ENCODE data around the gene STK25. TPM values are rescaled to one million over a fixed set of nuclear protein-coding genes. Genes with fewer than 3 reads are reported as not detected.

The STK25 gene
- total RNA-seq, 1 donor from 2014 or later = 125 TPM

DNA sequence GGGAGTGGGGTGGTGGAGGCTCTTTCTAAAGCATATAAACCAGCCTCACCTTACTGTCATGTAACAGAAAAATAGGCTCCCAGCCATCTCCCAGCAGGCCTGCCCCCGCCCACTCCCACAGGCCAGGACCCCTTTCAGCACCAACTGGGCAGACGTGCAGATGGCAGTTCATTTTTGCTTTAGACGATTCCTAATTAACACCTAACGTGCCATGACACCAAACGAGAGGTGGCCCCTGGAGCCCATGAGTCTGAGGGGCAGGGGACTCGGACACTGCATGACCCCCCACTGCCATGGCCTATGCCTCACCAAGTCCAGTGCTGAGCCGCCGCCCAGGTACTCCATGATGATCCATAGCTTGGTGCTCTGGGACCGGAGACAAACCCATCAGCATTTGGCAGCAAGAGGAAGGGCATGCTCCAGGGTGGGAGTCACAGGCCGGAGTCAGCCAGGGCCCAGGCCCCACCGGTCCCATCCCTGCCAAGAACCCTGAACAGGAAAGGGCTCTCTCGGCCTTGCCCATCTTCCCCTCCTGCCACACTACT lies 7.9 kb downstream of the STK25 start:
- Mint-ChIP-seq H3K4me1 (ENCODE audit: low read depth) (no peaks in the 10 kb centered on the region), H3K9me3 (no peaks in the 10 kb centered on the region), H3K4me3 (no peak overlapping the region), H3K36me3 (ENCODE audit: low read depth) (no peaks in the 10 kb centered on the region), H3K27ac (no peak overlapping the region), H3K27me3 (ENCODE audit: insufficient read depth) (no peaks in the 10 kb centered on the region)
- intact Hi-C loops (cut with micrococcal nuclease) = no loop called here
- no peak for DNase-seq (ENCODE audit: low spot score)

GRCh38 chr2:241500016-241500415 lies 8.4 kb downstream of the STK25 start:
- H3K27ac Mint-ChIP-seq = no peak overlapping the region
- intact Hi-C loops (cut with micrococcal nuclease) = no loop called here

DNA sequence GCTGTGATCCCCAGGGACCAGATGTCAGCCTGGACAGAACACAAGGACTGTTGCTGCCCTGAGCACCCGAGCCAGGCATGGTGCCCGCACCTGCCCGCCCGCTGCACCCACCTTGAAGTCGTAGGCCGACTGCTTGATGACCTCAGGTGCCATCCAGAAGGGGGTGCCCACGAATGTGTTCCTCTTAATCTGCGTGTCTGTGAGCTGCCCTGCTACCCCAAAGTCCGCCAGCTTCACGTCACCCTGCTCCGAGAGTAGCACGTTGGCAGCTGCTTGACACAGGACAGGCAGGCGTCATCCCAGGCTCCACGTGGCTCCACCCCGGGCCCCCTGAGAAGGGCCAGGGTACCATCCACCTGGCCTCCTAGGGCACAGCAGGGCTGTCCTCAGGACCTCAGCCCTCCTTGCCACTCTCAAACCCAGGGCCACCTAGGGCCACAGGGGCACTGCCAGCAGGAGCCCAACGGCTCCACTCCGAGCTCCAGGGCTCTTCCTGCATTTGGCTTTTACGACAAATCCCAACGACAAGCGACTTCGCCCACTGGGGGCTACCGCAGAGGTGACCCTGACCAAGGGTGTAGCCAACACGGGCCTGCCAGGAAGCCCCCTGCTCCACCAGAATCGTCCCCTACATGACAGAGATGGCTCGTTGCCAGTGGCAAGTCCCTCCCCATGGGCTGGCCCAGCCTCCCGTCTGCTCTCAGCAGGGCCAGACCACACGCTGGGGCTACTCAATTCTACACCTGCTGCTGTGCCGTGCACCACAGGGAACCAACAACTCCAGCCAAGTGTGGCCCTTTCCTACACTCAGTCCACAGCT lies 9.0 kb downstream of the STK25 start:
- no peaks in the 10 kb centered on the region for H3K4me1 Mint-ChIP-seq (ENCODE audit: low read depth)
- H3K27me3 Mint-ChIP-seq (ENCODE audit: insufficient read depth) = no peaks in the 10 kb centered on the region
- peaks cover 5% of the 10 kb centered on the region for H3K36me3 Mint-ChIP-seq (ENCODE audit: low read depth)
- intact Hi-C loops (cut with micrococcal nuclease) = no loop called here
- H3K9me3 Mint-ChIP-seq = no peaks in the 10 kb centered on the region
- no peak overlapping the region for H3K4me3 Mint-ChIP-seq
- no peak overlapping the region for H3K27ac Mint-ChIP-seq
- no peak for DNase-seq (ENCODE audit: low spot score)

More at GRCh38 chr2:241500016-241500415, 8.4 kb downstream of the STK25 start:
- H3K9me3 Mint-ChIP-seq = no peaks in the 10 kb centered on the region
- no peaks in the 10 kb centered on the region for H3K4me1 Mint-ChIP-seq (ENCODE audit: low read depth)
- no peak for DNase-seq (ENCODE audit: low spot score)
- H3K36me3 Mint-ChIP-seq (ENCODE audit: low read depth) = peaks cover 5% of the 10 kb centered on the region
- no peak overlapping the region for H3K4me3 Mint-ChIP-seq
- H3K27me3 Mint-ChIP-seq (ENCODE audit: insufficient read depth) = no peaks in the 10 kb centered on the region

GRCh38 chr2:241498115-241499070 lies 10.0 kb downstream of the STK25 start:
- H3K9me3 Mint-ChIP-seq = no peaks in the 10 kb centered on the region
- no peak for DNase-seq (ENCODE audit: low spot score)
- intact Hi-C loops (cut with micrococcal nuclease) = no loop called here
- H3K36me3 Mint-ChIP-seq (ENCODE audit: low read depth) = peaks cover 6% of the 10 kb centered on the region
- no peak overlapping the region for H3K4me3 Mint-ChIP-seq
- no peaks in the 10 kb centered on the region for H3K27me3 Mint-ChIP-seq (ENCODE audit: insufficient read depth)
- H3K27ac Mint-ChIP-seq = no peak overlapping the region
- no peaks in the 10 kb centered on the region for H3K4me1 Mint-ChIP-seq (ENCODE audit: low read depth)

GRCh38 chr2:241496904-241497877 lies 11.2 kb downstream of the STK25 start:
- no peaks in the 10 kb centered on the region for H3K4me1 Mint-ChIP-seq (ENCODE audit: low read depth)
- H3K36me3 Mint-ChIP-seq (ENCODE audit: low read depth) = peaks cover 8% of the 10 kb centered on the region
- H3K4me3 Mint-ChIP-seq = no peak overlapping the region
- no peak overlapping the region for H3K27ac Mint-ChIP-seq
- no peak for DNase-seq (ENCODE audit: low spot score)
- H3K27me3 Mint-ChIP-seq (ENCODE audit: insufficient read depth) = no peaks in the 10 kb centered on the region
- H3K9me3 Mint-ChIP-seq = no peaks in the 10 kb centered on the region
- intact Hi-C loops (cut with micrococcal nuclease) = no loop called here

DNA sequence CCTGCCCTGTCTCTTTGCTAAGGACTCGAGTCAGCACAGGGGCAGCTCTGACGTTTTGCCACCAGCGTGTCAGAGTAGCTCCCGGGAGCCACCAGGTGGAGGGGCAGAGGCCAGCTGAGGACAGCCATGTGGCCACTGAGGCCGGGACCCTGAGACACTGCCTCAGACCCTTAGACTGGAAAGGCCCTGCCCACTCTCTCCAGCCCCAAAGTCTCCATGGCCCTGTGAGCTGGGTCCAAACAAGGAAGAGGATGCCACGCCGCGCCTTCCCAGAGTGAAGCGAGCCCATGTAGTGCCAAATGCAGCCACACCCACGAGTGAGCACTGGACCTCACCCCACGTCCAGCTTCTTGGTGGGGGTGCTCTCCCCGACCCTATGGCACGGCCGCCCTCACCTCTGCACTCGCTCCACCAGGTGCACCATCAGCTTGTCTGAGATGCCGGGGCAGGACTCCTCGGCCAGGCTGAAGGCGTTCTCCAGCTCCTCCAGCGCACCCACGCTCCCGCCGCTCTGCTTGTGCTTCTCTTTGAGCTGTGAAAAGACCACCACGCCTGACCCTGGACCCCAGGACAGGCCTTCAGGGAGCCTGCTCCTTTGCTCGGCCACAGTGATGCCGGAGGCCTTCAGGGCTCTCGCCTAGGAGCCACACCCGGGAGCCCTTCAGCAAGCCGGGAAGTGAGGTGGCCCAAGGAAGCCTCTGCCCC lies 12.2 kb downstream of the STK25 start:
- H3K4me3 Mint-ChIP-seq = no peak overlapping the region
- H3K27me3 Mint-ChIP-seq (ENCODE audit: insufficient read depth) = no peaks in the 10 kb centered on the region
- peaks cover 8% of the 10 kb centered on the region for H3K36me3 Mint-ChIP-seq (ENCODE audit: low read depth)
- H3K9me3 Mint-ChIP-seq = no peaks in the 10 kb centered on the region
- no peak for DNase-seq (ENCODE audit: low spot score)
- no peaks in the 10 kb centered on the region for H3K4me1 Mint-ChIP-seq (ENCODE audit: low read depth)
- intact Hi-C loops (cut with micrococcal nuclease) = no loop called here
- no peak overlapping the region for H3K27ac Mint-ChIP-seq

GRCh38 chr2:241495172-241496002 lies 13.0 kb downstream of the STK25 start:
- Mint-ChIP-seq H3K36me3 (ENCODE audit: low read depth) (peaks cover 8% of the 10 kb centered on the region), H3K4me3 (no peak overlapping the region), H3K4me1 (ENCODE audit: low read depth) (no peaks in the 10 kb centered on the region), H3K27me3 (ENCODE audit: insufficient read depth) (no peaks in the 10 kb centered on the region), H3K27ac (no peak overlapping the region), H3K9me3 (no peaks in the 10 kb centered on the region)
- no peak for DNase-seq (ENCODE audit: low spot score)
- intact Hi-C loops (cut with micrococcal nuclease) = no loop called here

GRCh38 chr2:241494311-241494908 lies 14.0 kb downstream of the STK25 start:
- no peak overlapping the region for H3K27ac Mint-ChIP-seq
- H3K36me3 Mint-ChIP-seq (ENCODE audit: low read depth) = peaks cover 8% of the 10 kb centered on the region
- H3K4me3 Mint-ChIP-seq = no peak overlapping the region
- H3K27me3 Mint-ChIP-seq (ENCODE audit: insufficient read depth) = no peaks in the 10 kb centered on the region
- no peaks in the 10 kb centered on the region for H3K9me3 Mint-ChIP-seq
- H3K4me1 Mint-ChIP-seq (ENCODE audit: low read depth) = no peaks in the 10 kb centered on the region
- intact Hi-C loops (cut with micrococcal nuclease) = no loop called here
- no peak for DNase-seq (ENCODE audit: low spot score)

GRCh38 chr2:241493092-241493491 lies 15.3 kb downstream of the STK25 start:
- intact Hi-C loops (cut with micrococcal nuclease) = no loop called here
- H3K27ac Mint-ChIP-seq = no peak overlapping the region
- H3K9me3 Mint-ChIP-seq = no peaks in the 10 kb centered on the region
- no peak overlapping the region for H3K4me3 Mint-ChIP-seq
- peaks cover 8% of the 10 kb centered on the region for H3K36me3 Mint-ChIP-seq (ENCODE audit: low read depth)
- no peak for DNase-seq (ENCODE audit: low spot score)
- H3K4me1 Mint-ChIP-seq (ENCODE audit: low read depth) = no peaks in the 10 kb centered on the region
- no peaks in the 10 kb centered on the region for H3K27me3 Mint-ChIP-seq (ENCODE audit: insufficient read depth)

DNA sequence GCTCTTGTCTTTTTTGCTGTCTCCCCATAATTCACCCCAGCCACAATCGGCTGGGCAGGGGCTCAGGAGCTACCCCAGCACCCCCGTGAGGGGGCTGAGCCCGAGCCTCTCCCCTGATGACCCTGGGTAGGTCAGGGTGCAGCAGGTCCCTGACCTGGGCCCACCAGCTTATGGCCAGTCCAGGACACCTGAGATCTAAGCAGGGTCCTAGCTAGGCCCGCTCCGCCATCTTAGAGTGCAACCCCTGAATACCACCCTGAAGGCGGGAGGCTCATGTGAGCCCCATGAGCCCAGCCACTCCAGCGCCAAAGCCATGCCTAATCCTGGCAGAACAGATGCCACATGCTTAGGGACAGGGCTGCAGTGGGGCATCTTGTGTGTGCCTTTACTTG lies 16.2 kb downstream of the STK25 start:
- H3K4me1 Mint-ChIP-seq (ENCODE audit: low read depth) = no peaks in the 10 kb centered on the region
- intact Hi-C loops (cut with micrococcal nuclease) = no loop called here
- H3K9me3 Mint-ChIP-seq = no peaks in the 10 kb centered on the region
- no peak overlapping the region for H3K27ac Mint-ChIP-seq
- no peak overlapping the region for H3K4me3 Mint-ChIP-seq
- H3K36me3 Mint-ChIP-seq (ENCODE audit: low read depth) = peaks cover 8% of the 10 kb centered on the region
- no peaks in the 10 kb centered on the region for H3K27me3 Mint-ChIP-seq (ENCODE audit: insufficient read depth)
- DNase-seq (ENCODE audit: low spot score) = no peak
